ENCODE measurements around the gene TMA7. TPM values are rescaled to one million over a fixed set of nuclear protein-coding genes. Genes with fewer than 3 reads are reported as not detected.

The TMA7 gene
- total and polyA plus RNA-seq, 9 of the 15 experiments (the other 6 are each of a cell fraction or from before 2014, with no cell fraction given) = 209 to 1,003 (median 486) TPM

- TF ChIP-seq NR4A1 (CRISPR knock-in tag; IDR thresholded peaks at IDR 0.05) = no peak
- no peak for TF ChIP-seq NR4A1 (tag; IDR thresholded peaks at IDR 0.05)
- no peak for TF ChIP-seq ZNF3 (CRISPR knock-in tag; IDR thresholded peaks at IDR 0.05)
- TF ChIP-seq ZBTB49 (CRISPR knock-in tag; IDR thresholded peaks at IDR 0.05; ENCODE audit: borderline replicate concordance) = no peak
- no peak for TF ChIP-seq SMARCB1 (IDR thresholded peaks at IDR 0.05; ENCODE audit: insufficient read length, low read depth)
- TF ChIP-seq XRCC5 (IDR thresholded peaks at IDR 0.05; ENCODE audit: low read depth, low read length) = no peak
- TF ChIP-seq HCFC1 (IDR thresholded peaks at IDR 0.05; ENCODE audit: low read depth, low read length) = no peak
Measured at GRCh38 chr3:48410205-48411040, 29.6 kb upstream of the TMA7 start (continued).

GRCh38 chr3:48411041-48411588, 28.9 kb upstream of the TMA7 start:
- Histone ChIP-seq H3K9me3 (replicated peaks; ENCODE audit: control insufficient read depth, insufficient read depth, low read depth, low read length) (no peaks in the 10 kb centered on the region), H2AFZ (ENCODE audit: low read depth, low read length) (no peak overlapping the region), H3K79me2 (ENCODE audit: control insufficient read depth, insufficient read depth, low read length) (no peaks in the 10 kb centered on the region), H3K4me2 (ENCODE audit: insufficient read depth, low read length) (no peak overlapping the region), H3K9ac (ENCODE audit: insufficient read depth in 1 of 2, low read depth in 2 of 2, low read length in 2 of 2) (no peak overlapping the region), H3K9me1 (ENCODE audit: control insufficient read depth, insufficient read depth, low read length) (no peaks in the 10 kb centered on the region), H3K36me3 (ENCODE audit: control insufficient read depth, insufficient read depth, low read length) (no peaks in the 10 kb centered on the region), H3K4me3 (no peak overlapping the region), H3K27ac (ENCODE audit: extremely low read depth, low read depth, low read length) (no peak overlapping the region), H3K4me1 (replicated peaks in 1 of 2; ENCODE audit: control insufficient read depth in 2 of 2, insufficient read depth in 2 of 2, low read length in 2 of 2) (0 out of 5 replicates have a peak, but pooled peaks cover 0 to 6% of the 10 kb centered on the region in 2 experiments), H4K20me1 (replicated peaks; ENCODE audit: control insufficient read depth, insufficient read depth, low read length) (0 out of 2 replicates have a peak, but pooled peaks cover 6% of the 10 kb centered on the region), H3K27me3 (ENCODE audit: control insufficient read depth in 2 of 2, insufficient read depth in 2 of 2, low read length in 2 of 2) (no peaks in the 10 kb centered on the region)
- FAIRE-seq (no peak), DNase-seq (ENCODE audit: extremely low read depth in 1 of 4, low spot score in 3 of 4) (no peak), ATAC-seq (no peak)
- ChIA-PET CTCF (ENCODE audit: low intra/inter-chr PET ratio) (no interaction called here), POLR2A (interaction anchor here (1.2 kb wide), 1 partner anchor 25 kb away, joined by 3 read pairs; no protein-coding TSS in a partner anchor)
- TF ChIP-seq SREBF2 (CRISPR knock-in tag; IDR thresholded peaks at IDR 0.05) (no peak), TFAM (CRISPR knock-in tag; conservative IDR thresholded peaks at IDR 0.05) (no peak)
- 73% methylated on average over 9 of the region's 9 CpGs for WGBS (ENCODE audit: insufficient coverage, low coverage, missing lambda C conversion rate)
- BruUV-seq (replicated peaks) = no TSS peak
- in situ Hi-C loops (cut with MboI) = no loop called here
- intact Hi-C loops (cut with micrococcal nuclease) = no loop called here

Measured in K562 (cell line).